K562 (cell line): ENCODE results near the gene NFATC1. TPM values are rescaled to one million over a fixed set of nuclear protein-coding genes. Genes with fewer than 3 reads are reported as not detected.

ENCODE experiments used
- ATAC-seq: fragments of 200-7000 bp; cut with Tn5 transposase; 3 replicates; pipeline ENCODE4 v1.9.1; 2020; ENCODE audit warnings: moderate library complexity
- BruUV-seq: library from RNA; stranded (reverse); fragments of 400-500 nt; replicated peaks from 2 replicates; lab custom pipeline; 2021; lab: Mats Ljungman, UMichigan
- CTCF ChIA-PET: fragments of 300-600 bp; formaldehyde crosslinking; extraction: SDS; loops from one replicate; lab custom pipeline; 2021; ENCODE audit warnings: low intra/inter-chr PET ratio; lab: Yijun Ruan, JAX
- POLR2A ChIA-PET: fragments of 300-600, 350-650 bp; sonication (Branson Sonifier 250); formaldehyde crosslinking; extraction: SDS; loops from one replicate; lab custom pipeline; 2021; ENCODE audit warnings: antibody characterized with exemption, inconsistent platforms; lab: Yijun Ruan, JAX
- DNase-seq, 4 experiments: peaks; one replicate each; pipeline versions ENCODE4 v3.0.0 to v3.0.0-alpha.2; 2011 to 2018; ENCODE audit warnings: low spot score in 3 of 4, mixed read lengths in 3 of 4; ENCODE audit errors: extremely low read depth in 1 of 4
- FAIRE-seq: peaks from 2 replicates; lab custom pipeline; 2011; peaks lifted over from hg19 to GRCh38; lab: Jason Lieb, UNC
- H2AFZ ChIP-seq: 2 replicates; pipeline ENCODE4 v1.6.0; 2011; ENCODE audit warnings: low read depth, low read length, control low read depth, inconsistent platforms
- H3K27ac ChIP-seq: fragments of 200-600 bp; 3 replicates; pipeline ENCODE4 v1.8.0; 2011; ENCODE audit warnings: low read depth, mild to moderate bottlenecking, control low read depth, inconsistent platforms, low read length, moderate library complexity, mixed read lengths; ENCODE audit errors: extremely low read depth
- H3K27me3 ChIP-seq, 2 experiments: fragments of 300-600 bp in 1 of 2; 2 replicates in 1 of 2; 3 replicates in 1 of 2; pipeline versions ENCODE4 v1.6.0 to v1.8.0; 2011; ENCODE audit warnings: inconsistent platforms in 2 of 2, low read length in 2 of 2, mild to moderate bottlenecking in 1 of 2, mixed read lengths in 1 of 2, moderate library complexity in 1 of 2; ENCODE audit not compliant: control insufficient read depth in 2 of 2, insufficient read depth in 2 of 2
- H3K36me3 ChIP-seq: fragments of 300-600 bp; 3 replicates; pipeline ENCODE4 v1.8.0; 2011; ENCODE audit warnings: mild to moderate bottlenecking, low read length, inconsistent platforms; ENCODE audit not compliant: control insufficient read depth, insufficient read depth
- H3K4me1 ChIP-seq, 2 experiments: fragments of 200-600 bp in 1 of 2; replicated peaks in 1 of 2; 2 replicates in 1 of 2; 3 replicates in 1 of 2; pipeline versions ENCODE4 v1.5.1 to v1.8.0; 2011; ENCODE audit warnings: inconsistent platforms in 2 of 2, low read length in 2 of 2, mild to moderate bottlenecking in 1 of 2, mixed read lengths in 1 of 2, moderate library complexity in 1 of 2; ENCODE audit not compliant: control insufficient read depth in 2 of 2, insufficient read depth in 2 of 2
- H3K4me2 ChIP-seq: 2 replicates; pipeline ENCODE4 v1.6.1; 2011; ENCODE audit warnings: low read length, control low read depth, inconsistent platforms, mixed read lengths; ENCODE audit not compliant: insufficient read depth
- H3K4me3 ChIP-seq: fragments of 200-600 bp; sonication (generic), shearing (Covaris generic); 2 replicates; pipeline ENCODE4 v1.5.1; 2016; ENCODE audit warnings: control low read depth, inconsistent platforms
- H3K79me2 ChIP-seq: fragments of 200-600 bp; 3 replicates; pipeline ENCODE4 v1.8.0; 2011; ENCODE audit warnings: low read length, inconsistent platforms; ENCODE audit not compliant: control insufficient read depth, insufficient read depth
- H3K9ac ChIP-seq, 2 experiments: 2 replicates each; pipeline versions ENCODE4 v1.6.0 to v1.6.1; 2011; ENCODE audit warnings: low read depth in 2 of 2, low read length in 2 of 2, control low read depth in 1 of 2, inconsistent platforms in 1 of 2, mild to moderate bottlenecking in 1 of 2, mixed read lengths in 1 of 2; ENCODE audit not compliant: insufficient read depth in 1 of 2
- H3K9me1 ChIP-seq: one replicate; pipeline ENCODE4 v1.6.0; 2011; ENCODE audit warnings: inconsistent platforms, mild to moderate bottlenecking, low read length, moderate library complexity; ENCODE audit not compliant: control insufficient read depth, insufficient read depth
- H3K9me3 ChIP-seq: replicated peaks from 2 replicates; pipeline ENCODE4 v1.5.1; 2011; ENCODE audit warnings: low read depth, low read length, inconsistent platforms; ENCODE audit not compliant: control insufficient read depth, insufficient read depth
- H4K20me1 ChIP-seq: replicated peaks from 2 replicates; pipeline ENCODE4 v1.6.1; 2011; ENCODE audit warnings: low read length, inconsistent platforms, mixed read lengths; ENCODE audit not compliant: control insufficient read depth, insufficient read depth
- ATF7 ChIP-seq: fragments of 450-650 bp; IDR thresholded peaks from 2 replicates; pipeline ENCODE4 v1.7.1; 2014; ENCODE audit warnings: mild to moderate bottlenecking, moderate library complexity
- CEBPG ChIP-seq, 3 experiments: fragments of 200-800 bp in 1 of 3; sonication (Bioruptor generic) in 1 of 3; sonication (generic) in 1 of 3; formaldehyde crosslinking in 1 of 3; IDR thresholded peaks in 2 of 3; conservative IDR thresholded peaks in 1 of 3; 2 replicates each; pipeline versions ENCODE4 v1.6.1 to v1.8.0; 2016 to 2022; ENCODE audit warnings: missing compliant biosample characterization in 2 of 3, missing genetic modification characterization in 2 of 3, mild to moderate bottlenecking in 1 of 3, missing genetic modification reagents in 1 of 3
- CXXC5 ChIP-seq: fragments of 250-450 bp; sonication (Bioruptor Pico); IDR thresholded peaks from 2 replicates; pipeline ENCODE4 v1.8.0; 2022; ENCODE audit warnings: inconsistent platforms, mild to moderate bottlenecking, moderate library complexity
- ETV1 ChIP-seq: fragments of 450-650 bp; conservative IDR thresholded peaks from 2 replicates; pipeline ENCODE4 v1.6.1; 2016; ENCODE audit warnings: missing genetic modification characterization, control low read depth, low read depth, missing compliant biosample characterization
- HNRNPH1 ChIP-seq: fragments of 200-400 bp; formaldehyde crosslinking; optimal IDR thresholded peaks from 2 replicates; pipeline ENCODE3; 2017; ENCODE audit warnings: low read depth, mild to moderate bottlenecking, low read length, moderate library complexity
- JUN ChIP-seq, 2 experiments: sonication (generic) in 1 of 2; formaldehyde crosslinking in 1 of 2; IDR thresholded peaks; 2 replicates each; pipeline versions ENCODE4 v1.6.1 to v1.8.0; 2012 to 2022; ENCODE audit warnings: borderline replicate concordance in 2 of 2, mild to moderate bottlenecking in 2 of 2, improper control_type of control experiment in 1 of 2, low read depth in 1 of 2, low read length in 1 of 2, missing genetic modification reagents in 1 of 2
- MYC ChIP-seq, 2 experiments: fragments of 250-450 bp in 1 of 2; sonication (Bioruptor Pico) in 1 of 2; IDR thresholded peaks; 2 replicates each; pipeline versions ENCODE4 v1.5.1 to v1.6.1; 2012 to 2021; ENCODE audit warnings: low read depth in 2 of 2, borderline replicate concordance in 1 of 2, improper control_type of control experiment in 1 of 2, low read length in 1 of 2, mild to moderate bottlenecking in 1 of 2, moderate library complexity in 1 of 2
- NCOA1 ChIP-seq: fragments of 450-650 bp; IDR thresholded peaks from 2 replicates; pipeline ENCODE4 v1.6.1; 2016; ENCODE audit warnings: low read depth
- PRMT5 ChIP-seq: sonication (generic); formaldehyde crosslinking; IDR thresholded peaks from 2 replicates; pipeline ENCODE4 v1.5.0; 2020; ENCODE audit warnings: missing genetic modification reagents
- RB1 ChIP-seq: fragments of 450-650 bp; IDR thresholded peaks from 2 replicates; pipeline ENCODE4 v1.6.1; 2017; ENCODE audit warnings: low read depth, mild to moderate bottlenecking
- RCOR1 ChIP-seq, 2 experiments: IDR thresholded peaks; 2 replicates each; pipeline ENCODE4 v1.6.1; 2012; ENCODE audit warnings: low read depth in 2 of 2, low read length in 2 of 2, borderline replicate concordance in 1 of 2, improper control_type of control experiment in 1 of 2
- SMARCE1 ChIP-seq: fragments of 450-650 bp; IDR thresholded peaks from 2 replicates; pipeline ENCODE4 v1.7.1; 2016; ENCODE audit warnings: mild to moderate bottlenecking
- TCFL5 ChIP-seq: fragments of 250-450 bp; sonication (Bioruptor Pico); conservative IDR thresholded peaks from 2 replicates; pipeline ENCODE4 v1.6.1; 2021; ENCODE audit warnings: mild to moderate bottlenecking, moderate library complexity, matching md5 sums
- ZC3H4 ChIP-seq: sonication (generic); formaldehyde crosslinking; IDR thresholded peaks from 2 replicates; pipeline ENCODE4 v1.9.0; 2021; ENCODE audit warnings: missing genetic modification reagents, borderline replicate concordance
- WGBS: fragments of 100-300 bp; shearing (Covaris generic); methylation state at CpG from one replicate; pipeline ENCODE4 v1.1.6; 2016; ENCODE audit warnings: low coverage, mixed read lengths; ENCODE audit not compliant: insufficient coverage; ENCODE audit errors: missing lambda C conversion rate; 5-methylcytosine and 5-hydroxymethylcytosine counted together
- in situ Hi-C: fragments of 300-500 bp; cut with MboI; formaldehyde crosslinking; loops from 4 replicates; pipeline ENCODE4 v1.15.0; 2018; ENCODE audit warnings: inconsistent platforms, mixed read lengths
- intact Hi-C: fragments of 100-400 bp; cut with micrococcal nuclease; formaldehyde crosslinking; loops from 2 replicates; pipeline ENCODE4 v1.14.2; 2022
- polyA plus RNA-seq, 8 experiments: library from polyadenylated mRNA; depleted of rRNA in 4 of 8; stranded (reverse) in 5 of 8; unstranded in 3 of 8; fragments of >200 nt; fragmentation: Nextera tagmentation in 2 of 8; fragmentation: Illumina TruSeq in 1 of 8; extraction: Ambion mirVana in 2 of 8; extraction: Trizol in 1 of 8; gene quantifications; 2 replicates each; pipeline versions ENCODE4 v1.2.1 to v1.2.3, GENCODE V29; 2011 to 2014; ENCODE audit warnings: inconsistent platforms in 1 of 8, missing spikeins in 1 of 8
- total RNA-seq, 7 experiments: library from RNA; depleted of rRNA in 6 of 7; stranded (reverse); fragments of >200 nt in 6 of 7; fragmentation: Illumina TruSeq in 2 of 7; extraction: Trizol in 2 of 7; gene quantifications; 2 replicates each; pipeline versions ENCODE4 v1.2.1 to v1.2.3, GENCODE V29; 2011 to 2021; ENCODE audit warnings: low replicate concordance in 1 of 7
- TF ChIP-seq, protein P1 (sequence below): IDR thresholded peaks from 2 replicates; pipeline ENCODE4 v1.6.1; 2014; ENCODE audit warnings: antibody characterized with exemption
- TF ChIP-seq, protein P2 (sequence below): fragments of 450-650 bp; IDR thresholded peaks from 2 replicates; pipeline ENCODE4 v1.6.1; 2017; ENCODE audit warnings: antibody characterized with exemption, mild to moderate bottlenecking

NFATC1 gene
- total and polyA plus RNA-seq, 9 of the 15 experiments (the other 6 are each of a cell fraction or from before 2014, with no cell fraction given) = 1.1 to 16.4 (median 2.5) TPM

GRCh38 chr18:79413025-79413424 is 17.3 kb downstream of the NFATC1 start:
- ChIA-PET POLR2A (no interaction called here), CTCF (no interaction called here)
- in situ Hi-C loops = no loop called here
- no TSS peak for BruUV-seq
- Histone ChIP-seq H3K36me3 (peaks cover 9% of the 10 kb centered on the region; the same call in 2 of the 3 replicates), H3K9me1 (no peaks in the 10 kb centered on the region), H3K9me3 (no peaks in the 10 kb centered on the region), H3K79me2 (peaks cover 12% of the 10 kb centered on the region; the same call in 2 of the 3 replicates), H4K20me1 (no peaks in the 10 kb centered on the region; the same call in 1 of the 2 replicates), H3K27ac (no peak overlapping the region; the same call in 2 of the 3 replicates), H3K27me3 (no peaks in the 10 kb centered on the region), H3K4me3 (no peak overlapping the region), H3K9ac (no peak overlapping the region), H3K4me2 (no peak overlapping the region), H2AFZ (no peak overlapping the region), H3K4me1 (peaks cover 8 to 16% of the 10 kb centered on the region in 2 experiments; a peak in 4 of 5 replicates)
- DNase-seq = peak; percentile 44 to 80 (median 58)
- intact Hi-C loops = no loop called here
- ATAC-seq = peak; percentile 96
- WGBS = 25% methylated on average over 16 of the region's 16 CpGs
- peak; percentile 91 for FAIRE-seq
- TF ChIP-seq RCOR1 (IDR thresholded peaks at IDR 0.05; ENCODE audit: borderline replicate concordance in 1 of 2, low read depth in 2 of 2, low read length in 2 of 2) = peak in 1 of 2 experiments; percentile 20; a peak in 1 of 4 replicates
- no peak for TF ChIP-seq ETV1 (tag)
- TF ChIP-seq ZC3H4 (CRISPR knock-in tag) = no peak
- TF ChIP-seq, protein P1, sequence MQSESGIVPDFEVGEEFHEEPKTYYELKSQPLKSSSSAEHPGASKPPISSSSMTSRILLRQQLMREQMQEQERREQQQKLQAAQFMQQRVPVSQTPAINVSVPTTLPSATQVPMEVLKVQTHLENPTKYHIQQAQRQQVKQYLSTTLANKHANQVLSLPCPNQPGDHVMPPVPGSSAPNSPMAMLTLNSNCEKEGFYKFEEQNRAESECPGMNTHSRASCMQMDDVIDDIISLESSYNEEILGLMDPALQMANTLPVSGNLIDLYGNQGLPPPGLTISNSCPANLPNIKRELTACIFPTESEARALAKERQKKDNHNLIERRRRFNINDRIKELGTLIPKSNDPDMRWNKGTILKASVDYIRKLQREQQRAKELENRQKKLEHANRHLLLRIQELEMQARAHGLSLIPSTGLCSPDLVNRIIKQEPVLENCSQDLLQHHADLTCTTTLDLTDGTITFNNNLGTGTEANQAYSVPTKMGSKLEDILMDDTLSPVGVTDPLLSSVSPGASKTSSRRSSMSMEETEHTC = peak; percentile 56; the same call in 1 of the 2 replicates
- TF ChIP-seq, protein P2, sequence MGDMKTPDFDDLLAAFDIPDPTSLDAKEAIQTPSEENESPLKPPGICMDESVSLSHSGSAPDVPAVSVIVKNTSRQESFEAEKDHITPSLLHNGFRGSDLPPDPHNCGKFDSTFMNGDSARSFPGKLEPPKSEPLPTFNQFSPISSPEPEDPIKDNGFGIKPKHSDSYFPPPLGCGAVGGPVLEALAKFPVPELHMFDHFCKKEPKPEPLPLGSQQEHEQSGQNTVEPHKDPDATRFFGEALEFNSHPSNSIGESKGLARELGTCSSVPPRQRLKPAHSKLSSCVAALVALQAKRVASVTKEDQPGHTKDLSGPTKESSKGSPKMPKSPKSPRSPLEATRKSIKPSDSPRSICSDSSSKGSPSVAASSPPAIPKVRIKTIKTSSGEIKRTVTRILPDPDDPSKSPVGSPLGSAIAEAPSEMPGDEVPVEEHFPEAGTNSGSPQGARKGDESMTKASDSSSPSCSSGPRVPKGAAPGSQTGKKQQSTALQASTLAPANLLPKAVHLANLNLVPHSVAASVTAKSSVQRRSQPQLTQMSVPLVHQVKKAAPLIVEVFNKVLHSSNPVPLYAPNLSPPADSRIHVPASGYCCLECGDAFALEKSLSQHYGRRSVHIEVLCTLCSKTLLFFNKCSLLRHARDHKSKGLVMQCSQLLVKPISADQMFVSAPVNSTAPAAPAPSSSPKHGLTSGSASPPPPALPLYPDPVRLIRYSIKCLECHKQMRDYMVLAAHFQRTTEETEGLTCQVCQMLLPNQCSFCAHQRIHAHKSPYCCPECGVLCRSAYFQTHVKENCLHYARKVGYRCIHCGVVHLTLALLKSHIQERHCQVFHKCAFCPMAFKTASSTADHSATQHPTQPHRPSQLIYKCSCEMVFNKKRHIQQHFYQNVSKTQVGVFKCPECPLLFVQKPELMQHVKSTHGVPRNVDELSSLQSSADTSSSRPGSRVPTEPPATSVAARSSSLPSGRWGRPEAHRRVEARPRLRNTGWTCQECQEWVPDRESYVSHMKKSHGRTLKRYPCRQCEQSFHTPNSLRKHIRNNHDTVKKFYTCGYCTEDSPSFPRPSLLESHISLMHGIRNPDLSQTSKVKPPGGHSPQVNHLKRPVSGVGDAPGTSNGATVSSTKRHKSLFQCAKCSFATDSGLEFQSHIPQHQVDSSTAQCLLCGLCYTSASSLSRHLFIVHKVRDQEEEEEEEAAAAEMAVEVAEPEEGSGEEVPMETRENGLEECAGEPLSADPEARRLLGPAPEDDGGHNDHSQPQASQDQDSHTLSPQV = 0 out of 2 replicates have a peak, but pooled peaks have one; percentile 47
- TF ChIP-seq CEBPG (CRISPR knock-in tag; IDR thresholded peaks at IDR 0.05) = peak; percentile 37; the same call in 1 of the 2 replicates
- TF ChIP-seq CEBPG (tag; conservative IDR thresholded peaks at IDR 0.05 in 1 of 2, IDR thresholded peaks at IDR 0.05 in 1 of 2) = peak in 1 of 2 experiments; percentile 63; a peak in 1 of 4 replicates
- TF ChIP-seq MYC (IDR thresholded peaks at IDR 0.05; ENCODE audit: low read depth, low read length) = 0 out of 2 replicates have a peak, but pooled peaks have one; percentile 38
- TF ChIP-seq MYC (CRISPR knock-in tag; IDR thresholded peaks at IDR 0.05; ENCODE audit: borderline replicate concordance, low read depth) = no peak
- TF ChIP-seq TCFL5 = no peak
- peak; percentile 46; the same call in 1 of the 2 replicates for TF ChIP-seq SMARCE1
- TF ChIP-seq ATF7 = peak; percentile 96
- peak; percentile 79 for TF ChIP-seq JUN (IDR thresholded peaks at IDR 0.05; ENCODE audit: borderline replicate concordance, low read depth, low read length)
- no peak for TF ChIP-seq JUN (CRISPR knock-in tag; IDR thresholded peaks at IDR 0.05; ENCODE audit: borderline replicate concordance)
- peak; percentile 66; the same call in 1 of the 2 replicates for TF ChIP-seq NCOA1
- no peak for TF ChIP-seq PRMT5
- peak; percentile 73 for TF ChIP-seq CXXC5 (CRISPR knock-in tag)
- no peak for TF ChIP-seq HNRNPH1
- TF ChIP-seq RB1 = no peak
